ENCODE measurements around the gene RPL13. TPM values are rescaled to one million over a fixed set of nuclear protein-coding genes. Genes with fewer than 3 reads are reported as not detected.

The RPL13 gene
- total and polyA plus RNA-seq, 10 of the 15 experiments (the other 5 are each of a cell fraction or from before 2014, with no cell fraction given): 386 to 9,428 (median 2,486) TPM

DNA sequence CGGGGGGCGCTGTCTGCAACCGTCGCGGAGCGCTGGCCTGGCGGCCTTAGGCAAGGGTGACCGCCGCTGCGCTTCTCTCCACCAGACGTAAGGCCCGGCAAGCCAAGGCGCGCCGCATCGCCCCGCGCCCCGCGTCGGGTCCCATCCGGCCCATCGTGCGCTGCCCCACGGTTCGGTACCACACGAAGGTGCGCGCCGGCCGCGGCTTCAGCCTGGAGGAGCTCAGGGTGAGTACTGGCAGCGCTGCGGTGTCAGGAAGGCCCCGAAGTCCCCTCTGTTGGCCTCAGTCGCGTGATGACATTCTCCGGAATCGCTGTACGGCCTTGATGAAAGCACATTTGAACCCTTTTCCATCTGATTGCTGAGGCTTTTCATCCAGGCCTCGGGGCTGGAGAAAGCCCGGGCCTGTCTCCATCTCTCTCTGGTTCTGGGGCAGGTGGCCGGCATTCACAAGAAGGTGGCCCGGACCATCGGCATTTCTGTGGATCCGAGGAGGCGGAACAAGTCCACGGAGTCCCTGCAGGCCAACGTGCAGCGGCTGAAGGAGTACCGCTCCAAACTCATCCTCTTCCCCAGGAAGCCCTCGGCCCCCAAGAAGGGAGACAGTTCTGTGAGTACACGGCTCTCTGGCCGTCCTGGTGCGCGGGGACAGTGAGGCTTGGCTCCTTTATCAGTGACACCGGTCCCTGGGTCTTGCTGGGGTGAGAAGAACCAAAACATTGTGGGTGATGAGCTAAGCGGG is 831 bp downstream of the RPL13 start:
- Histone ChIP-seq H4K20me1 (ENCODE audit: control insufficient read depth, insufficient read depth) (peaks cover 29% of the 10 kb centered on the region), H3K4me1 (ENCODE audit: control insufficient read depth, insufficient read depth, low read length) (peaks cover 25% of the 10 kb centered on the region), H3K4me2 (ENCODE audit: control insufficient read depth, insufficient read depth) (peak overlapping the region; percentile 89), H2AFZ (ENCODE audit: control insufficient read depth, low read depth, low read length) (no peak overlapping the region), H3K27me3 (replicated peaks in 1 of 2; ENCODE audit: control insufficient read depth in 2 of 2, insufficient read depth in 2 of 2, low read length in 1 of 2) (no peaks in the 10 kb centered on the region), H3K79me2 (ENCODE audit: control insufficient read depth, insufficient read depth, low read length) (peaks cover 37% of the 10 kb centered on the region), H3K4me3 (peak overlapping the region; percentile 89), H3K9me3 (replicated peaks; ENCODE audit: control insufficient read depth, insufficient read depth, low read length) (no peaks in the 10 kb centered on the region), H3K36me3 (ENCODE audit: control insufficient read depth in 2 of 2, insufficient read depth in 2 of 2, low read length in 1 of 2) (peaks cover 22 to 25% of the 10 kb centered on the region in 2 experiments), H3K27ac (ENCODE audit: control insufficient read depth, insufficient read depth) (peak overlapping the region; percentile 81), H3K9ac (ENCODE audit: control insufficient read depth, insufficient read depth, low read length) (peak overlapping the region; percentile 83)
- ATAC-seq: no peak; the same call in 2 of the 3 replicates
- ChIA-PET SMC1A (ENCODE audit: uncharacterized antibody, unreplicated experiment) (no interaction called here), CTCF (no interaction called here), POLR2A (interaction anchor here (0.6 to 1.5 kb wide), 2 partner anchors 139 to 306 kb away, joined by 3 to 5 read pairs; no protein-coding TSS in a partner anchor), RAD21 (ENCODE audit: unreplicated experiment) (no interaction called here)
- intact Hi-C loops (cut with micrococcal nuclease; ENCODE audit: unreplicated experiment) (loop anchor here (2.0 to 5.0 kb wide), 2 partner anchors 53 to 74 kb away; partner anchors contain the start of gene SPG7), in situ Hi-C loops (cut with MboI) (no loop called here)
- FAIRE-seq: peak; percentile 7
- TF ChIP-seq SKIL (IDR thresholded peaks at IDR 0.05; ENCODE audit: low read depth, poor library complexity, severe bottlenecking) (no peak), ESRRA (IDR thresholded peaks at IDR 0.05; ENCODE audit: low read length) (no peak), POLR2A (IDR thresholded peaks at IDR 0.05; ENCODE audit: low read depth, low read length) (peak; percentile 17), NFIC (IDR thresholded peaks at IDR 0.05; ENCODE audit: low read depth, low read length) (no peak), CBFB (IDR thresholded peaks at IDR 0.05; ENCODE audit: low read depth) (no peak), NFYB (IDR thresholded peaks at IDR 0.05; ENCODE audit: insufficient read depth, low read depth, low read length) (no peak), BCLAF1 (IDR thresholded peaks at IDR 0.05) (no peak), TAF1 (IDR thresholded peaks at IDR 0.05; ENCODE audit: borderline replicate concordance, low read depth, low read length) (no peak)
- DNase-seq (ENCODE audit: low read depth, low spot score): no peak
- BruUV-seq (replicated peaks): no TSS peak
- WGBS (ENCODE audit: insufficient coverage, insufficient replicate concordance, low lambda C conversion rate, missing lambda C conversion rate): under 1% methylated on average over 58 of the region's 58 CpGs
